Measurements from ENCODE around the gene PHF20.

DNA sequence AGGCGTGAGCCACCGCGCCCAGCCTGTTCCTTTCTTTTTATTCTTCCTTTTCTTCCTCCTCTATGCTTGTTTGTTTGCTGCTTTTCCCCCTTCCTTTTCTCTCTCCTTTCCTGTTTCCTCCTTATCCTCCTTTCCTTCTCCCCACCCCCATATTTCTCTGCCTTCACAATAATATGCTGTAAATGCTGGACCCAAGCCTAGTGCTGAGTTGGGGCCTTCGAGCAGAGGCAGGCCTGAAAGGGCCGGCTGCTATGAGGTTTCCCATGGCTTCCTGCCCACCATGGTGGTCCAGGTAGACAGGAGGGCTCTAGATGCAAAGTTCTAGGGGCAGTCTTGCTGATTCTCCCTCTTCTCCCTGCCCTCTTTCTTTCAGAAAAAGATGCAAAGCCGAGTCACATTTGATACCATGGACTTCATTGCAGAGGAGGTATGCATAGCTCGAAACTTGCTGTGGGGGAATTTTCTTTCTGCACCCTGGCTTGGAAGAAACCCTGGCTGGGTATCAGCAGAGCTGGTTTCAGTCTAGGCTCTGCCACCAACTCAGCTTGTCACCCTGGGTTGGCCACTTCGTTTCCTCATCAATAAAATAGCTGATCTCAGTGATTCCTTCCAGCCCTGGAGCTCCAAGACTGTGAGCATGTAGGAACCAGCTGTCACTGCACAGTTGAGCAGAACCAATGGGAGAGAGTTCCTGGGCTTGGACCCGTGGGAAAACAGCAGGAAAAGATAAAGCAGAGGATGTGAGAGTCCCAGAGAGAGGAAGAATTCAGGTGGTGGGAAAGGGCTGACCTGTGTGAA lies 204.0 kb downstream of the PHF20 start:
- TF ChIP-seq ATF1 (CRISPR knock-in tag; IDR thresholded peaks at IDR 0.05), result no peak
- TF ChIP-seq ZNF556 (CRISPR knock-in tag; IDR thresholded peaks at IDR 0.05; ENCODE audit: borderline replicate concordance), result no peak
- TF ChIP-seq ATF7 (IDR thresholded peaks at IDR 0.05), result no peak
- TF ChIP-seq ATF7 (CRISPR knock-in tag; IDR thresholded peaks at IDR 0.05), result no peak
- TF ChIP-seq KDM6A (CRISPR knock-in tag; IDR thresholded peaks at IDR 0.05; ENCODE audit: low read depth), result no peak
- TF ChIP-seq EP300 (IDR thresholded peaks at IDR 0.05; ENCODE audit: low read depth in 2 of 2, low read length in 2 of 2), result no peak
- no peak for TF ChIP-seq EP300 (CRISPR knock-in tag; IDR thresholded peaks at IDR 0.05; ENCODE audit: borderline replicate concordance)
- no peak for TF ChIP-seq CEBPZ (IDR thresholded peaks at IDR 0.05; ENCODE audit: low read length)
